SK-N-SH (cell line): ENCODE results near the gene BBX. TPM values are rescaled to one million over a fixed set of nuclear protein-coding genes. Genes with fewer than 3 reads are reported as not detected.

Source experiments
- CTCF ChIA-PET: fragments of 300-600, 350-600 bp; formaldehyde crosslinking; extraction: SDS; loops from one replicate; lab custom pipeline; 2021; lab: Yijun Ruan, JAX
- POLR2A ChIA-PET: fragments of 350-600 bp; sonication (Branson Sonifier 250); formaldehyde crosslinking; extraction: SDS; loops from one replicate; lab custom pipeline; 2020; ENCODE audit warnings: antibody characterized with exemption, inconsistent platforms; lab: Yijun Ruan, JAX
- DNase-seq: peaks from one replicate; pipeline ENCODE4 v3.0.0; 2012
- H2AFZ ChIP-seq: fragments of 200-600 bp; sonication (generic); 2 replicates; pipeline ENCODE4 v1.8.1; 2016; ENCODE audit warnings: antibody characterized with exemption, mild to moderate bottlenecking, low read depth
- H3F3A ChIP-seq: fragments of 200-600 bp; sonication (generic); replicated peaks from 2 replicates; pipeline ENCODE3; 2016; ENCODE audit warnings: antibody characterized with exemption, mild to moderate bottlenecking; ENCODE audit not compliant: insufficient read depth
- H3K27ac ChIP-seq, 2 experiments: fragments of 200-500 bp in 1 of 2; fragments of 200-600 bp in 1 of 2; sonication (Bioruptor generic) in 1 of 2; sonication (generic), shearing (Covaris generic) in 1 of 2; 2 replicates each; pipeline versions ENCODE4 v1.5.1 to v1.6.1; 2014 to 2016; ENCODE audit warnings: low read depth in 2 of 2, inconsistent platforms in 1 of 2, low read length in 1 of 2, mild to moderate bottlenecking in 1 of 2, mixed read lengths in 1 of 2
- H3K27me3 ChIP-seq: fragments of 200-600 bp; sonication (generic), shearing (Covaris generic); 2 replicates; pipeline ENCODE4 v1.6.1; 2016; ENCODE audit warnings: mixed run types; ENCODE audit not compliant: insufficient read depth
- H3K36me3 ChIP-seq, 2 experiments: fragments of 200-500 bp in 1 of 2; fragments of 200-600 bp in 1 of 2; sonication (Bioruptor generic) in 1 of 2; sonication (generic) in 1 of 2; replicated peaks in 1 of 2; 2 replicates each; pipeline versions ENCODE3 to v1.5.1; 2014 to 2016; ENCODE audit warnings: low read length in 1 of 2, mild to moderate bottlenecking in 1 of 2; ENCODE audit not compliant: insufficient read depth in 2 of 2, control insufficient read depth in 1 of 2
- H3K4me1 ChIP-seq, 2 experiments: fragments of 200-500 bp in 1 of 2; fragments of 200-600 bp in 1 of 2; sonication (Bioruptor generic) in 1 of 2; sonication (generic), shearing (Covaris generic) in 1 of 2; 2 replicates each; pipeline versions ENCODE4 v1.5.1 to v1.6.1; 2014 to 2016; ENCODE audit warnings: low read depth in 1 of 2, low read length in 1 of 2, mixed run types in 1 of 2; ENCODE audit not compliant: insufficient read depth in 2 of 2, control insufficient read depth in 1 of 2
- H3K4me2 ChIP-seq: fragments of 200-600 bp; sonication (generic), shearing (Covaris generic); 2 replicates; pipeline ENCODE4 v1.6.1; 2017; ENCODE audit warnings: mixed run types
- H3K4me3 ChIP-seq, 2 experiments: fragments of 200-500 bp in 1 of 2; fragments of 200-600 bp in 1 of 2; sonication (Bioruptor generic) in 1 of 2; sonication (generic), shearing (Covaris generic) in 1 of 2; 2 replicates each; pipeline versions ENCODE4 v1.5.1 to v1.8.1; 2014 to 2016; ENCODE audit warnings: low read depth in 2 of 2, inconsistent platforms in 1 of 2, low read length in 1 of 2, mild to moderate bottlenecking in 1 of 2, mixed read lengths in 1 of 2, moderate library complexity in 1 of 2
- H3K79me2 ChIP-seq: fragments of 200-600 bp; sonication (generic); 2 replicates; pipeline ENCODE4 v1.8.1; 2017; ENCODE audit warnings: mild to moderate bottlenecking; ENCODE audit not compliant: insufficient read depth
- H3K9ac ChIP-seq: fragments of 200-600 bp; sonication (generic); 2 replicates; pipeline ENCODE4 v1.6.1; 2017; ENCODE audit warnings: mixed run types
- H3K9me2 ChIP-seq: fragments of 200-600 bp; sonication (generic); 2 replicates; pipeline ENCODE4 v1.6.1; 2017; ENCODE audit warnings: mixed run types
- H3K9me3 ChIP-seq: fragments of 200-600 bp; sonication (generic); 2 replicates; pipeline ENCODE4 v1.6.1; 2017; ENCODE audit warnings: mixed run types, mild to moderate bottlenecking, moderate library complexity
- H4K20me1 ChIP-seq: fragments of 200-600 bp; sonication (generic); 2 replicates; pipeline ENCODE4 v1.6.1; 2017; ENCODE audit warnings: mild to moderate bottlenecking, mixed run types; ENCODE audit not compliant: insufficient read depth
- CHD2 ChIP-seq: fragments of 150-350 bp; IDR thresholded peaks from 2 replicates; pipeline ENCODE4 v1.6.1; 2018; ENCODE audit warnings: low read length; ENCODE audit not compliant: partially characterized antibody
- GABPA ChIP-seq: IDR thresholded peaks from 2 replicates; pipeline ENCODE4 v1.4.0; 2012; ENCODE audit warnings: low read depth, mild to moderate bottlenecking
- GATA2 ChIP-seq: sonication (generic); formaldehyde crosslinking; IDR thresholded peaks from 2 replicates; pipeline ENCODE4 v1.5.0; 2020; ENCODE audit warnings: mild to moderate bottlenecking, missing genetic modification reagents
- MAX ChIP-seq: IDR thresholded peaks from 2 replicates; pipeline ENCODE4 v1.4.0; 2012; ENCODE audit warnings: low read depth
- MEF2A ChIP-seq: IDR thresholded peaks from 2 replicates; pipeline ENCODE4 v1.4.0; 2012; ENCODE audit warnings: low read depth, borderline replicate concordance
- NFIC ChIP-seq: IDR thresholded peaks from 2 replicates; pipeline ENCODE4 v1.4.0; 2012; ENCODE audit warnings: borderline replicate concordance
- NRF1 ChIP-seq: IDR thresholded peaks from 2 replicates; pipeline ENCODE4 v1.6.1; 2012; ENCODE audit warnings: low read depth, mild to moderate bottlenecking, low read length
- POLR2AphosphoS5 ChIP-seq: IDR thresholded peaks from 2 replicates; pipeline ENCODE4 v1.6.1; 2012; ENCODE audit warnings: low read depth, low read length
- REST ChIP-seq: IDR thresholded peaks from 2 replicates; pipeline ENCODE4 v1.6.1; 2012; ENCODE audit warnings: mild to moderate bottlenecking, low read depth, low read length, moderate library complexity
- RXRA ChIP-seq: IDR thresholded peaks from 2 replicates; pipeline ENCODE4 v1.4.0; 2012; ENCODE audit warnings: low read depth, mild to moderate bottlenecking, borderline replicate concordance
- SIN3A ChIP-seq: IDR thresholded peaks from 2 replicates; pipeline ENCODE4 v1.6.1; 2012; ENCODE audit warnings: low read depth, mild to moderate bottlenecking, low read length, moderate library complexity, borderline replicate concordance
- SMC3 ChIP-seq: IDR thresholded peaks from 2 replicates; pipeline ENCODE4 v1.6.1; 2012; ENCODE audit warnings: low read depth, low read length, improper control_type of control experiment
- USF1 ChIP-seq: IDR thresholded peaks from 2 replicates; pipeline ENCODE4 v1.4.0; 2012; ENCODE audit warnings: low read depth, borderline replicate concordance
- YY1 ChIP-seq: IDR thresholded peaks from 2 replicates; pipeline ENCODE4 v1.4.0; 2012; ENCODE audit warnings: low read depth, mild to moderate bottlenecking
- WGBS: methylation state at CpG from one replicate; pipeline ENCODE4 v1.1.6; 2017; ENCODE audit warnings: low lambda C conversion rate; 5-methylcytosine and 5-hydroxymethylcytosine counted together
- polyA plus RNA-seq, 3 experiments: library from polyadenylated mRNA; depleted of rRNA; stranded (reverse); fragments of >200 nt; gene quantifications; 2 replicates each; pipeline ENCODE4 v1.2.3, GENCODE V29; 2012
- TF ChIP-seq, protein P1 (sequence below): fragments of 150-350 bp; IDR thresholded peaks from 2 replicates; pipeline ENCODE4 v1.6.1; 2016; ENCODE audit warnings: mild to moderate bottlenecking, low read depth, low read length
- TF ChIP-seq, protein P2 (sequence below): fragments of 150-350 bp; IDR thresholded peaks from 2 replicates; pipeline ENCODE4 v1.6.1; 2017; ENCODE audit warnings: antibody characterized with exemption, low read length, low read depth, borderline replicate concordance
- TF ChIP-seq, protein P3 (sequence below): IDR thresholded peaks from 2 replicates; pipeline ENCODE4 v1.4.0; 2012; ENCODE audit warnings: low read depth, borderline replicate concordance

BBX gene
- polyA plus RNA-seq, 1 of the 3 experiments (the other 2 are of a cell fraction), result 14.2 TPM

DNA sequence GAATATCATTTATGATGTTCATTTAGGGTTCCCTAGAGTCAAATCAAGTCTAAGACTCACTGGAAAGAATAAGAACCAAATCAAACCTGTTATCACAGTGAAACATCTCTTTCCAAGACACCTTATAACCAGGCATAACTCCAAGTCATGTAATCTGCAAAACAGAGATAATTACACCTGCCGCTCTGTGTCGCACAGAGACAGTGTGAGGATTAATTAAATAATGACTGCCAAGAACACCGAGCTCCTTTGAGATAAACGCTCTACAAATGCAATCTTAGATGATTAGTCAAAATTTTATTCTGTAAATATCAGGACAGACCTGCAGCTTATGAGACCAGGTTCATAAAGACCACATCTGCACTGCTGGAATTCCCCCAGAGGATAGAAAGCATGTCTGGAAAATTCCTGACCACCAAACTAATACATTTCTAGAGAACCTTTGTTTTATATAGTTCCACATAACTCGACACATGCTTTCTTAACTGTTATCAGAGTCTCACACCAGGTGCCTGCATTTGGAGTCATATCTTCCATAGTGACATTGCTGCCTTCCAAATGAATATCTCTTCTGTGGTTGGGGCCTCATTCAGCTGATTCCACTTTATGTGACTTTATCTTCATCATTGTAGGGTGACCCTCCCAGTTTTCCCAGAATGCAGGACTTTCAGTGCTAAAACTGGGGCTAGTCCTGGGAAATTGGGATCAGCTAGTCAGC, 315.3 kb downstream of the BBX start:
- no peak overlapping the region for H3K27ac ChIP-seq
- H3K36me3 ChIP-seq, result no peaks in the 10 kb centered on the region
- no peak overlapping the region for H3K4me2 ChIP-seq
- H3F3A ChIP-seq, result no peaks in the 10 kb centered on the region
- H3K79me2 ChIP-seq, result no peaks in the 10 kb centered on the region
- H3K4me3 ChIP-seq, result no peak overlapping the region
- no peaks in the 10 kb centered on the region for H4K20me1 ChIP-seq
- H3K4me1 ChIP-seq, result no peaks in the 10 kb centered on the region; a peak in 1 of 4 replicates
- ChIA-PET POLR2A (no interaction called here), CTCF (no interaction called here)
- DNase-seq, result no peak
- no peak overlapping the region for H2AFZ ChIP-seq
- H3K27me3 ChIP-seq, result no peaks in the 10 kb centered on the region
- WGBS, result 80% methylated on average over 5 of the region's 5 CpGs
- H3K9me3 ChIP-seq, result no peaks in the 10 kb centered on the region
- no peaks in the 10 kb centered on the region for H3K9me2 ChIP-seq
- H3K9ac ChIP-seq, result no peak overlapping the region
- TF ChIP-seq, protein P1, sequence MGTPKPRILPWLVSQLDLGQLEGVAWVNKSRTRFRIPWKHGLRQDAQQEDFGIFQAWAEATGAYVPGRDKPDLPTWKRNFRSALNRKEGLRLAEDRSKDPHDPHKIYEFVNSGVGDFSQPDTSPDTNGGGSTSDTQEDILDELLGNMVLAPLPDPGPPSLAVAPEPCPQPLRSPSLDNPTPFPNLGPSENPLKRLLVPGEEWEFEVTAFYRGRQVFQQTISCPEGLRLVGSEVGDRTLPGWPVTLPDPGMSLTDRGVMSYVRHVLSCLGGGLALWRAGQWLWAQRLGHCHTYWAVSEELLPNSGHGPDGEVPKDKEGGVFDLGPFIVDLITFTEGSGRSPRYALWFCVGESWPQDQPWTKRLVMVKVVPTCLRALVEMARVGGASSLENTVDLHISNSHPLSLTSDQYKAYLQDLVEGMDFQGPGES, result no peak
- TF ChIP-seq GATA2 (no peak), YY1 (no peak), MEF2A (no peak), NFIC (no peak)
- TF ChIP-seq, protein P2, sequence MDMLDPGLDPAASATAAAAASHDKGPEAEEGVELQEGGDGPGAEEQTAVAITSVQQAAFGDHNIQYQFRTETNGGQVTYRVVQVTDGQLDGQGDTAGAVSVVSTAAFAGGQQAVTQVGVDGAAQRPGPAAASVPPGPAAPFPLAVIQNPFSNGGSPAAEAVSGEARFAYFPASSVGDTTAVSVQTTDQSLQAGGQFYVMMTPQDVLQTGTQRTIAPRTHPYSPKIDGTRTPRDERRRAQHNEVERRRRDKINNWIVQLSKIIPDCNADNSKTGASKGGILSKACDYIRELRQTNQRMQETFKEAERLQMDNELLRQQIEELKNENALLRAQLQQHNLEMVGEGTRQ, result no peak

- no peak overlapping the region for H3K27ac ChIP-seq
- no peak for DNase-seq
- H3K4me1 ChIP-seq, result no peaks in the 10 kb centered on the region
- H3K4me2 ChIP-seq, result no peak overlapping the region
- H3K9ac ChIP-seq, result no peak overlapping the region
- no peaks in the 10 kb centered on the region for H3K9me3 ChIP-seq
- no peaks in the 10 kb centered on the region for H3K36me3 ChIP-seq
- H4K20me1 ChIP-seq, result no peaks in the 10 kb centered on the region
- ChIA-PET POLR2A (no interaction called here), CTCF (interaction anchor here (1.3 kb wide), 1 partner anchor 9 kb away, joined by 3 read pairs; no protein-coding TSS in a partner anchor)
- H3K79me2 ChIP-seq, result no peaks in the 10 kb centered on the region
- no peak overlapping the region for H3K4me3 ChIP-seq
- no peaks in the 10 kb centered on the region for H3K9me2 ChIP-seq
- WGBS, result 84% methylated on average over 4 of the region's 4 CpGs
- H3F3A ChIP-seq, result no peaks in the 10 kb centered on the region
- H3K27me3 ChIP-seq, result no peaks in the 10 kb centered on the region
- no peak overlapping the region for H2AFZ ChIP-seq
- TF ChIP-seq MEF2A (no peak), RXRA (no peak), POLR2AphosphoS5 (no peak), GABPA (no peak), CHD2 (no peak), SIN3A (no peak), REST (no peak), USF1 (no peak), NRF1 (no peak), MAX (no peak), SMC3 (no peak)
- TF ChIP-seq, protein P3, sequence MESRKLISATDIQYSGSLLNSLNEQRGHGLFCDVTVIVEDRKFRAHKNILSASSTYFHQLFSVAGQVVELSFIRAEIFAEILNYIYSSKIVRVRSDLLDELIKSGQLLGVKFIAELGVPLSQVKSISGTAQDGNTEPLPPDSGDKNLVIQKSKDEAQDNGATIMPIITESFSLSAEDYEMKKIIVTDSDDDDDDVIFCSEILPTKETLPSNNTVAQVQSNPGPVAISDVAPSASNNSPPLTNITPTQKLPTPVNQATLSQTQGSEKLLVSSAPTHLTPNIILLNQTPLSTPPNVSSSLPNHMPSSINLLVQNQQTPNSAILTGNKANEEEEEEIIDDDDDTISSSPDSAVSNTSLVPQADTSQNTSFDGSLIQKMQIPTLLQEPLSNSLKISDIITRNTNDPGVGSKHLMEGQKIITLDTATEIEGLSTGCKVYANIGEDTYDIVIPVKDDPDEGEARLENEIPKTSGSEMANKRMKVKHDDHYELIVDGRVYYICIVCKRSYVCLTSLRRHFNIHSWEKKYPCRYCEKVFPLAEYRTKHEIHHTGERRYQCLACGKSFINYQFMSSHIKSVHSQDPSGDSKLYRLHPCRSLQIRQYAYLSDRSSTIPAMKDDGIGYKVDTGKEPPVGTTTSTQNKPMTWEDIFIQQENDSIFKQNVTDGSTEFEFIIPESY, result no peak
These were observed 319.1 kb downstream of the BBX start for GRCh38 chr3:107841831-107842230.
